GM13977 (cell line): Measurements from ENCODE around the gene C3.
"Not testable (repeated sequence)": the region's sequence is repeated elsewhere in the genome, so short reads cannot be mapped to it uniquely, and the experiment has no call there.

Experiments
- DNase-seq: peaks from one replicate; pipeline ENCODE4 v3.0.0; 2012; ENCODE audit warnings: low spot score
- in situ Hi-C: fragments of 300-500 bp; cut with MboI; formaldehyde crosslinking; loops from one replicate; pipeline ENCODE4 v1.12.0; 2022; ENCODE audit warnings: low sequenced_read_pairs, low pct_unique_long_range_greater_than_20kb, mixed read lengths, inconsistent platforms; ENCODE audit not compliant: unreplicated experiment
- TF ChIP-seq, protein P1 (sequence below): IDR thresholded peaks from 2 replicates; pipeline ENCODE4 v1.5.1; 2012; ENCODE audit warnings: mild to moderate bottlenecking, control low read depth; ENCODE audit not compliant: insufficient read depth; ENCODE audit errors: extremely low read depth, missing control alignments

The C3 gene

GRCh38 chr19:6649185-6649584, 71.3 kb downstream of the C3 start:
- TF ChIP-seq, protein P1, sequence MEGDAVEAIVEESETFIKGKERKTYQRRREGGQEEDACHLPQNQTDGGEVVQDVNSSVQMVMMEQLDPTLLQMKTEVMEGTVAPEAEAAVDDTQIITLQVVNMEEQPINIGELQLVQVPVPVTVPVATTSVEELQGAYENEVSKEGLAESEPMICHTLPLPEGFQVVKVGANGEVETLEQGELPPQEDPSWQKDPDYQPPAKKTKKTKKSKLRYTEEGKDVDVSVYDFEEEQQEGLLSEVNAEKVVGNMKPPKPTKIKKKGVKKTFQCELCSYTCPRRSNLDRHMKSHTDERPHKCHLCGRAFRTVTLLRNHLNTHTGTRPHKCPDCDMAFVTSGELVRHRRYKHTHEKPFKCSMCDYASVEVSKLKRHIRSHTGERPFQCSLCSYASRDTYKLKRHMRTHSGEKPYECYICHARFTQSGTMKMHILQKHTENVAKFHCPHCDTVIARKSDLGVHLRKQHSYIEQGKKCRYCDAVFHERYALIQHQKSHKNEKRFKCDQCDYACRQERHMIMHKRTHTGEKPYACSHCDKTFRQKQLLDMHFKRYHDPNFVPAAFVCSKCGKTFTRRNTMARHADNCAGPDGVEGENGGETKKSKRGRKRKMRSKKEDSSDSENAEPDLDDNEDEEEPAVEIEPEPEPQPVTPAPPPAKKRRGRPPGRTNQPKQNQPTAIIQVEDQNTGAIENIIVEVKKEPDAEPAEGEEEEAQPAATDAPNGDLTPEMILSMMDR: no peak
- no peak for DNase-seq
- in situ Hi-C loops: loop anchor here (25.0 kb wide), 1 partner anchor 213 kb away; no protein-coding TSS in a partner anchor

DNA sequence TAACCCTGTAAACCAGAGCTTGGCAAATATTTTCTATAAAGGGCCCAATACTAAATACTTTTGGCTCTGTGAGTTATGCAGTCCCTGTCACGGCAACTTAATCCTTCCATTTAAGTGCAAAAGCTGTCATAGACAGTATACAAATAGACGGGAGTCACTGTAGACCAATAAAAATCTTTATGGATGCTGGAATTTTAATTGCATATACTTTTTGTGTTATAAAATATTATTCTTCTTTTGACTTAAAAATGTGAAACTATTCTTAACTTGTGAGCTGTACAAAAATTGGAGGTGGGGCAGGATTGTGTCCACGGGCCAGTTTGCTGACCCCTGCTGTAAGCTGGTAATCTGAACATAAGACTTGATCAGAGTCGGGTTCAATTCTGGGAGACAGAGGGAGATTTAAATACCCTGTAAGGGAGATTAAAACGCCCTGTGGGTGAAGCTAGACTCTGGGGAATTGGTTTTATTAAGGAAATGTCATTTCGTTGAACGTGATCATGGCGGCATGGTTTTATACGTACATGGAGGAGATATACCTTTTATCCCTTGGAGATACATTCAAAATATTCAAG, 72.2 kb downstream of the C3 start:
- in situ Hi-C loops: loop anchor here (25.0 kb wide), 1 partner anchor 214 kb away; no protein-coding TSS in a partner anchor

GRCh38 chr19:6644796-6645195, 75.7 kb downstream of the C3 start:
- in situ Hi-C loops: loop anchor here (25.0 kb wide), 1 partner anchor 218 kb away; no protein-coding TSS in a partner anchor
- TF ChIP-seq, protein P1: no peak
- DNase-seq: no peak

More for the DNA sequence above, 72.2 kb downstream of the C3 start:
- no peak for DNase-seq
- TF ChIP-seq, protein P1: no peak

DNA sequence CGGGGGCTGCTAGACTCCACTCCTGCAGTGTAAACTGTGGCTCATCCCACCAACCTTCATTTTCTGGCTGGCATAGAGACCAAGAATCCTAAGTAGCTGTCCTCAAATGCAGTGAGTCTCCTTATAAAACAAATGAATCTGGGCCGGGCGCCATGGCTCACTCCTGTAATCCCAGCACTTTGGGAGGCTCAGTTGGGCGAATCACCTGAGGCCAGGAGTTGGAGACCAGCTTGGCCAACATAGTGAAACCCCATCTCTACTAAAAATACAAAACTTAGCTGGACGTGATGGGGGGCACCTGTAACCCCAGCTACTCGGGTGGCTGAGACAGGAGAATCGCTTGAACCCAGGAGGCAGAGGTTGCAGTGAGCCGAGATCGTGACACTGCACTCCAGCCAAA, 80.1 kb downstream of the C3 start:
- not testable (repeated sequence) for DNase-seq
- in situ Hi-C loops: loop anchor here (25.0 kb wide), 1 partner anchor 222 kb away; no protein-coding TSS in a partner anchor

DNA sequence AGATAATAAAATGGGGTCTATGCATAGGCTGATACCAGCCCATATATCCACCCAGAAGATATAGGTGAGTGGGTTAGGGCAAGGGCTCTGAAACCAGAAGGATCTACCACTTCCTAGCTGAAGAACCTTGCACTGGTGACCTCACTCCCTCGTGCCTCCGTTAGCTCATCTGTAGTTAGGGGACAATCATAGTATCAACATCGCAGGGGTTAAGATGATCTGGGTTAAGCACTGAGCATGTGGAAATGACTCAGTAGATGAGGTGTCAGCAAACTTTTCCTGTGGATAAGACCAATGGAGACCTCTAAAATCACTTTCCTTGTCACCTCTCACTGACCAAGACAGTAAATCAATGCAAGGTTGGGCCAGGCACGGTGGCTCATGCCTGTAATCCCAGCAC, 81.0 kb downstream of the C3 start:
- no peak for DNase-seq
- TF ChIP-seq, protein P1: no peak
- in situ Hi-C loops: loop anchor here (25.0 kb wide), 1 partner anchor 223 kb away; no protein-coding TSS in a partner anchor

GRCh38 chr19:6633456-6633813, 87.0 kb downstream of the C3 start:
- DNase-seq: not testable (repeated sequence)
- in situ Hi-C loops: loop anchor here (5.0 to 25.0 kb wide), 2 partner anchors 116 to 229 kb away; no protein-coding TSS in a partner anchor

GRCh38 chr19:6632747-6633455, 87.5 kb downstream of the C3 start:
- TF ChIP-seq, protein P1: peak; percentile 85
- in situ Hi-C loops: loop anchor here (5.0 to 25.0 kb wide), 2 partner anchors 116 to 229 kb away; no protein-coding TSS in a partner anchor
- not testable (repeated sequence) for DNase-seq
